ENCODE results near the gene HAPSTR1. TPM values are rescaled to one million over a fixed set of nuclear protein-coding genes. Genes with fewer than 3 reads are reported as not detected.

HAPSTR1 gene
- total and polyA plus RNA-seq, 2 experiments from 2014 or later, result 9.5 to 66.0 TPM

GRCh38 chr16:9094011-9094846 is 2.8 kb downstream of the HAPSTR1 start:
- no peak for TF ChIP-seq JUNB (IDR thresholded peaks at IDR 0.05; ENCODE audit: unreplicated experiment)
- no peak for TF ChIP-seq EZH2phosphoT487 (IDR thresholded peaks at IDR 0.05; ENCODE audit: unreplicated experiment)
- TF ChIP-seq, protein P1, sequence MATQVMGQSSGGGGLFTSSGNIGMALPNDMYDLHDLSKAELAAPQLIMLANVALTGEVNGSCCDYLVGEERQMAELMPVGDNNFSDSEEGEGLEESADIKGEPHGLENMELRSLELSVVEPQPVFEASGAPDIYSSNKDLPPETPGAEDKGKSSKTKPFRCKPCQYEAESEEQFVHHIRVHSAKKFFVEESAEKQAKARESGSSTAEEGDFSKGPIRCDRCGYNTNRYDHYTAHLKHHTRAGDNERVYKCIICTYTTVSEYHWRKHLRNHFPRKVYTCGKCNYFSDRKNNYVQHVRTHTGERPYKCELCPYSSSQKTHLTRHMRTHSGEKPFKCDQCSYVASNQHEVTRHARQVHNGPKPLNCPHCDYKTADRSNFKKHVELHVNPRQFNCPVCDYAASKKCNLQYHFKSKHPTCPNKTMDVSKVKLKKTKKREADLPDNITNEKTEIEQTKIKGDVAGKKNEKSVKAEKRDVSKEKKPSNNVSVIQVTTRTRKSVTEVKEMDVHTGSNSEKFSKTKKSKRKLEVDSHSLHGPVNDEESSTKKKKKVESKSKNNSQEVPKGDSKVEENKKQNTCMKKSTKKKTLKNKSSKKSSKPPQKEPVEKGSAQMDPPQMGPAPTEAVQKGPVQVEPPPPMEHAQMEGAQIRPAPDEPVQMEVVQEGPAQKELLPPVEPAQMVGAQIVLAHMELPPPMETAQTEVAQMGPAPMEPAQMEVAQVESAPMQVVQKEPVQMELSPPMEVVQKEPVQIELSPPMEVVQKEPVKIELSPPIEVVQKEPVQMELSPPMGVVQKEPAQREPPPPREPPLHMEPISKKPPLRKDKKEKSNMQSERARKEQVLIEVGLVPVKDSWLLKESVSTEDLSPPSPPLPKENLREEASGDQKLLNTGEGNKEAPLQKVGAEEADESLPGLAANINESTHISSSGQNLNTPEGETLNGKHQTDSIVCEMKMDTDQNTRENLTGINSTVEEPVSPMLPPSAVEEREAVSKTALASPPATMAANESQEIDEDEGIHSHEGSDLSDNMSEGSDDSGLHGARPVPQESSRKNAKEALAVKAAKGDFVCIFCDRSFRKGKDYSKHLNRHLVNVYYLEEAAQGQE (IDR thresholded peaks at IDR 0.05; ENCODE audit: unreplicated experiment), result no peak
- TF ChIP-seq ZNF114 (CRISPR knock-in tag; IDR thresholded peaks at IDR 0.05), result no peak
- no peak for TF ChIP-seq CREB1 (CRISPR knock-in tag; IDR thresholded peaks at IDR 0.05; ENCODE audit: low read depth)
- no peak for TF ChIP-seq EZH2 (IDR thresholded peaks at IDR 0.05; ENCODE audit: low read depth, unreplicated experiment)
- TF ChIP-seq, protein P2, sequence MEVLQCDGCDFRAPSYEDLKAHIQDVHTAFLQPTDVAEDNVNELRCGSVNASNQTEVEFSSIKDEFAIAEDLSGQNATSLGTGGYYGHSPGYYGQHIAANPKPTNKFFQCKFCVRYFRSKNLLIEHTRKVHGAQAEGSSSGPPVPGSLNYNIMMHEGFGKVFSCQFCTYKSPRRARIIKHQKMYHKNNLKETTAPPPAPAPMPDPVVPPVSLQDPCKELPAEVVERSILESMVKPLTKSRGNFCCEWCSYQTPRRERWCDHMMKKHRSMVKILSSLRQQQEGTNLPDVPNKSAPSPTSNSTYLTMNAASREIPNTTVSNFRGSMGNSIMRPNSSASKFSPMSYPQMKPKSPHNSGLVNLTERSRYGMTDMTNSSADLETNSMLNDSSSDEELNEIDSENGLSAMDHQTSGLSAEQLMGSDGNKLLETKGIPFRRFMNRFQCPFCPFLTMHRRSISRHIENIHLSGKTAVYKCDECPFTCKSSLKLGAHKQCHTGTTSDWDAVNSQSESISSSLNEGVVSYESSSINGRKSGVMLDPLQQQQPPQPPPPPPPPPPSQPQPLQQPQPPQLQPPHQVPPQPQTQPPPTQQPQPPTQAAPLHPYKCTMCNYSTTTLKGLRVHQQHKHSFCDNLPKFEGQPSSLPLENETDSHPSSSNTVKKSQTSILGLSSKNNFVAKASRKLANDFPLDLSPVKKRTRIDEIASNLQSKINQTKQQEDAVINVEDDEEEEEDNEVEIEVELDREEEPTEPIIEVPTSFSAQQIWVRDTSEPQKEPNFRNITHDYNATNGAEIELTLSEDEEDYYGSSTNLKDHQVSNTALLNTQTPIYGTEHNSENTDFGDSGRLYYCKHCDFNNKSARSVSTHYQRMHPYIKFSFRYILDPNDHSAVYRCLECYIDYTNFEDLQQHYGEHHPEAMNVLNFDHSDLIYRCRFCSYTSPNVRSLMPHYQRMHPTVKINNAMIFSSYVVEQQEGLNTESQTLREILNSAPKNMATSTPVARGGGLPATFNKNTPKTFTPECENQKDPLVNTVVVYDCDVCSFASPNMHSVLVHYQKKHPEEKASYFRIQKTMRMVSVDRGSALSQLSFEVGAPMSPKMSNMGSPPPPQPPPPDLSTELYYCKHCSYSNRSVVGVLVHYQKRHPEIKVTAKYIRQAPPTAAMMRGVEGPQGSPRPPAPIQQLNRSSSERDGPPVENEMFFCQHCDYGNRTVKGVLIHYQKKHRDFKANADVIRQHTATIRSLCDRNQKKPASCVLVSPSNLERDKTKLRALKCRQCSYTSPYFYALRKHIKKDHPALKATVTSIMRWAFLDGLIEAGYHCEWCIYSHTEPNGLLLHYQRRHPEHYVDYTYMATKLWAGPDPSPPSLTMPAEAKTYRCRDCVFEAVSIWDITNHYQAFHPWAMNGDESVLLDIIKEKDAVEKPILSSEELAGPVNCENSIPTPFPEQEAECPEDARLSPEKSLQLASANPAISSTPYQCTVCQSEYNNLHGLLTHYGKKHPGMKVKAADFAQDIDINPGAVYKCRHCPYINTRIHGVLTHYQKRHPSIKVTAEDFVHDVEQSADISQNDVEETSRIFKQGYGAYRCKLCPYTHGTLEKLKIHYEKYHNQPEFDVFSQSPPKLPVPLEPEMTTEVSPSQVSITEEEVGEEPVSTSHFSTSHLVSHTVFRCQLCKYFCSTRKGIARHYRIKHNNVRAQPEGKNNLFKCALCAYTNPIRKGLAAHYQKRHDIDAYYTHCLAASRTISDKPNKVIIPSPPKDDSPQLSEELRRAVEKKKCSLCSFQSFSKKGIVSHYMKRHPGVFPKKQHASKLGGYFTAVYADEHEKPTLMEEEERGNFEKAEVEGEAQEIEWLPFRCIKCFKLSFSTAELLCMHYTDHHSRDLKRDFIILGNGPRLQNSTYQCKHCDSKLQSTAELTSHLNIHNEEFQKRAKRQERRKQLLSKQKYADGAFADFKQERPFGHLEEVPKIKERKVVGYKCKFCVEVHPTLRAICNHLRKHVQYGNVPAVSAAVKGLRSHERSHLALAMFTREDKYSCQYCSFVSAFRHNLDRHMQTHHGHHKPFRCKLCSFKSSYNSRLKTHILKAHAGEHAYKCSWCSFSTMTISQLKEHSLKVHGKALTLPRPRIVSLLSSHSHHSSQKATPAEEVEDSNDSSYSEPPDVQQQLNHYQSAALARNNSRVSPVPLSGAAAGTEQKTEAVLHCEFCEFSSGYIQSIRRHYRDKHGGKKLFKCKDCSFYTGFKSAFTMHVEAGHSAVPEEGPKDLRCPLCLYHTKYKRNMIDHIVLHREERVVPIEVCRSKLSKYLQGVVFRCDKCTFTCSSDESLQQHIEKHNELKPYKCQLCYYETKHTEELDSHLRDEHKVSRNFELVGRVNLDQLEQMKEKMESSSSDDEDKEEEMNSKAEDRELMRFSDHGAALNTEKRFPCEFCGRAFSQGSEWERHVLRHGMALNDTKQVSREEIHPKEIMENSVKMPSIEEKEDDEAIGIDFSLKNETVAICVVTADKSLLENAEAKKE (CRISPR knock-in tag; IDR thresholded peaks at IDR 0.05), result no peak
- no peak for TF ChIP-seq STAT1 (IDR thresholded peaks at IDR 0.05; ENCODE audit: unreplicated experiment)
- no peak for TF ChIP-seq NANOG (IDR thresholded peaks at IDR 0.05; ENCODE audit: borderline replicate concordance)
- no peak for TF ChIP-seq CTCF (conservative IDR thresholded peaks at IDR 0.05; ENCODE audit: low read depth in 2 of 2)
- TF ChIP-seq POLR2AphosphoS5 (IDR thresholded peaks at IDR 0.05; ENCODE audit: low read depth), result no peak
- TF ChIP-seq ZNF331 (CRISPR knock-in tag; IDR thresholded peaks at IDR 0.05; ENCODE audit: low read depth), result no peak
- TF ChIP-seq ETS1 (IDR thresholded peaks at IDR 0.05), result no peak
- Histone ChIP-seq H3K79me2 (replicated peaks; ENCODE audit: insufficient read depth) (peaks cover 72% of the 10 kb centered on the region), H3K4me3 (peak overlapping the region; percentile 95), H3F3A (replicated peaks; ENCODE audit: low read depth) (peaks cover 3% of the 10 kb centered on the region; the same call in 1 of the 2 replicates), H3K27me3 (ENCODE audit: insufficient read depth) (no peaks in the 10 kb centered on the region), H3K4me1 (ENCODE audit: insufficient read depth) (peaks cover 34% of the 10 kb centered on the region), H4K20me1 (replicated peaks; ENCODE audit: insufficient read depth) (peaks cover 62% of the 10 kb centered on the region), H3K4me2 (peak overlapping the region; percentile 76), H3K36me3 (ENCODE audit: insufficient read depth) (peaks cover 8% of the 10 kb centered on the region), H3K9me2 (ENCODE audit: insufficient read depth) (no peaks in the 10 kb centered on the region), H2AFZ (no peak overlapping the region), H3K27ac (ENCODE audit: low read depth) (no peak overlapping the region)
- no peak for DNase-seq (ENCODE audit: low spot score)
- H3K4me3 Mint-ChIP-seq, result peak overlapping the region; percentile 97
- H3K36me3 Mint-ChIP-seq (ENCODE audit: low read depth), result peaks cover 61% of the 10 kb centered on the region
- no peak for ATAC-seq
- peak overlapping the region; percentile 9; the same call in 1 of the 2 replicates for H3K27ac Mint-ChIP-seq
- peaks cover 33% of the 10 kb centered on the region for H3K4me1 Mint-ChIP-seq
- H3K9me3 Mint-ChIP-seq, result peaks cover 3% of the 10 kb centered on the region; the same call in 1 of the 3 replicates
- peaks cover 23% of the 10 kb centered on the region for H3K27me3 Mint-ChIP-seq (ENCODE audit: insufficient read depth, low read depth, poor library complexity)
